ENCODE results near the gene ALX1.
"Not testable (repeated sequence)": the region's sequence is repeated elsewhere in the genome, so short reads cannot be mapped to it uniquely, and the experiment has no call there.

ALX1 gene

DNA sequence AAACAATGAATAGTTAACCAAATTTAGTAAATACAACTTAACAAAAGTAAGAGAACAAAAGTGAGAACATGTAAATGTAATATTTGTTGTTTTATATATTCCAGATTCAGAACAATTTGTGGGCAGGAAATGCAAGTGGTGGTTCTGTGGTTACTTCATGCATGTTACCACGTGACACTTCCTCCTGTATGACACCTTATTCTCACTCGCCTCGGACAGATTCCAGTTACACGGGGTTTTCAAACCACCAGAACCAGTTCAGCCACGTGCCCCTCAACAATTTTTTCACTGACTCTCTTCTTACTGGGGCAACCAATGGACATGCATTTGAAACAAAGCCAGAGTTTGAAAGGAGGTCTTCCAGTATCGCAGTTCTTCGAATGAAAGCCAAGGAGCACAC, 21.0 kb downstream of the ALX1 start:
- no peak for DNase-seq

DNA sequence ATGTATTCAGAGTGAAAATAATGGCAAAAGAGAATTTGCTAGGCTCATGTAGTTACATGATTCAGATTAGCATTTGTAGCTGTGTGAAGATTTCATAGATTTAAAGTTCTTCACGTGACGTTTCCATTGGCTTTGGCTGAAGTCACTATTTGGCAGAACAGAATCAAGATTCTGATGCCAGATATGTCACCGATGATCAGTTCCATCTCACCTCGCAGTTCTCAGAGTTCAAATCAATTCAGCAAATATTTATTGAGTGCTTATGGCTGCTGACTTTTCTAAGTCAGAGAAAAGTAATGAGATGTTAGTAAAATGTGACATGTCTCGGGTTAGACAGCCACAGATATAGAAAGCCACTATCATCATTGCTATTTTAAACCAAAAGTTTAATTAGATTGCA, 28.4 kb downstream of the ALX1 start:
- DNase-seq, result no peak

DNA sequence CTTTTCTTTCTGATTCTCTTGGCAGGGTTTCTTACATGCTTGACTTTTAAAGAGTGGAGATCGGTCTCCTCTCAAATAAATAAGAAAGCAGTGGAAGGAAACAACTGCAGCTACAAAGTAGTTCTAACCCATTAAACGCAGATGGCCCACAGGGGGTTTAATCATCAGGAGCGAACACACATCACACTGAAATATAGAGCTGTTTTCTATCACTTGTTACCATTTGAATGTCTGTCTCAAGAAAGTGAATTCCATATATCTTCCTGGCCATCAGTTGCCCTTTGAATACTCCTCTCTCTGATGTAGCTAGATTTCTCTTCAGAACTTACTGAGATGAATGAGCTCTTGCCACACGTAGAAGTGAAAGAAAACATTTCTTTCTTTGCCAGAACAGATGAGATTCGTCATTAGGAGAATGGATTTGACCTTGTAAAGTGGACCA, 29.1 kb downstream of the ALX1 start:
- no peak for DNase-seq

DNA sequence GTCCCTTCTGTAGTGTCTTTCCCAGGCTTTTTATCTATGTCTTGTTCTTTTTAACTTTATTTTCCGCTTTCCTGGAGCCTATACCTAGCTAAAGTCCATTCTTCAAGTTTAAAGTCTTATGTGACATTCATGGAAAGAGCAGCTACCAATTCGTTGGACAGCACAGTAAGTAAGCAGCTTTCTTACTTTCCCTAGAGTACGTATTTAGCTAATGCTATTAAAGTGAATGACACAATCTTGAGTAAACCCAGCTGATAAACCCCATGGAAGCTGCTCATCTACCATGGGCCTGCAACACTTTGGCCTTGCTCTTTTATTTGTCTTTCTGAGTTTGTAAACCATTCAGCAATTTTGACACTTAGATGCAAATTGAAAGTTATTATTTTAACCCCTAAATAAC, 30.0 kb downstream of the ALX1 start:
- DNase-seq, result no peak

DNA sequence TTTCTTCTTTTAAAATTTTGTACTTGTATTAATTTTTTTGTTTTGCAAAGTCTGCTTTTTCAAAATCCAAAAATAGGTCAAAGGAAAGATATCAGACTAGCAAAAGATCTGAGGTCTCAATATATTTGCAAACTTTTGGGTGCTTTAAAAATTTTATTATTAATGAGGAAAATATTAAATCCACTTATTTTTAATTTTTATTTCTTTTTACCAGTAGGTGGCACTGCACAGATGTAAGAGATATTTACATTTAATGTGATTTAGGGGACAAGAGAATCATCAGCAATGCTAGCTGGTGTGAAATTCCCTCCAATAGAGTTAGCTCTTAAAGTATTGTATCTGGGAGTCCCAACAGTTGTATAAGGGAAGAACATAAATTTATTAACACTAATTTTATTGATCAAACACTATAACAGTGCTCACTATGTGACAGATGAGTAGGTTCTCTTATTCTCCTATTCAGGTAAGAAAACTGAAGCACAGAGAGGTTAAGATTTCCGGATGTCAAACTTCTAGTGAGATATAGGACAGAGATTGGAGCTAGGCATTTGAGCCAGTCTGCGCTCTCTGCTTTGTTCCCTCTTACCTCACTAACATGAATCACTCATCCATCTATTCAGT, 30.5 kb downstream of the ALX1 start:
- DNase-seq, result peak in 1 of 3 experiments; percentile 45

DNA sequence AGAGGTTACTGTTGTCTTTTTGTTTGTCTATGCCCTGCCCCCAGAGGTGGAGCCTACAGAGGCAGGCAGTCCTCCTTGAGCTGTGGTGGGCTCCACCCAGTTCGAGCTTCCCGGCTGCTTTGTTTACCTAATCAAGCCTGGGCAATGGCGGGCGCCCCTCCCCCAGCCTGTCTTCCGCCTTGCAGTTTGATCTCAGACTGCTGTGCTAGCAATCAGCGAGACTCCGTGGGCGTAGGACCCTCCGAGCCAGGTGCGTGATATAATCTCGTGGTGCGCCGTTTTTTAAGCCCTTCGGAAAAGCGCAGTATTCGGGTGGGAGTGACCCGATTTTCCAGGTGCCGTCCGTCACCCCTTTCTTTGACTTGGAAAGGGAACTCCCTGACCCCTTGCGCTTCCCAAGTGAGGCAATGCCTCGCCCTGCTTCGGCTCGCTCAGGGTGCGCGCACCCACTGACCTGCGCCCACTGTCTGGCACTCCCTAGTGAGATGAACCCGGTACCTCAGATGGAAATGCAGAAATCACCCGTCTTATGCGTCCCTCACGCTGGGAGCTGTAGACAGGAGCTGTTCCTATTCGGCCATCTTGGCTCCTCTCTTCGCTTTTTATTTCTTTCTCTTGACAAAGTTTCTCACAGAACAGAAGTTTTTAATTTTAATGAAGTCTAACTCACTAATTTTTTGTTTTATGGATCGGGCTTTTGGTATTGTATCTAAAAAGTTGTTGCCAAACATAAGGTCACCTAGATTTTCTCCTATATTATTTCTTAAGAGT, 38.0 kb downstream of the ALX1 start:
- not testable (repeated sequence) for DNase-seq

DNA sequence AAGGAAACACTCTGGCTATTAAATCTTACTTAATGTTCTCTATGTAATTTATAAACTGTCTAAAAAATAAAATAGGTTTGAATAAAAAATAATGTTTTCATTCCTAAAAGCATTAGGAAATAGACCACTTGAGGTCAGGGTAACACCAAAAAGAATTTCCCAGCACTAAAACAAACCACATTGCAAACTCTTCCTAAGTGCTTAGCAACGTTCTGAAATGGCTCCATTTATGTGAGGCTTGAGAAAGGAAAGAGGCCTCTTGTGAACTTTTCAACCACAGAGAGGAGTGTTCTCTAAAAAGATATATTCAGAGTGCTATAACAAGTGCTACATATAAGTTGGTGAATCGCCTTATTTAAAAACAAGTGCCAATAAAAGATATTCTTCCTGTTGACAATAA, 42.7 kb downstream of the ALX1 start:
- peak in 1 of 3 experiments; percentile 67 for DNase-seq

DNA sequence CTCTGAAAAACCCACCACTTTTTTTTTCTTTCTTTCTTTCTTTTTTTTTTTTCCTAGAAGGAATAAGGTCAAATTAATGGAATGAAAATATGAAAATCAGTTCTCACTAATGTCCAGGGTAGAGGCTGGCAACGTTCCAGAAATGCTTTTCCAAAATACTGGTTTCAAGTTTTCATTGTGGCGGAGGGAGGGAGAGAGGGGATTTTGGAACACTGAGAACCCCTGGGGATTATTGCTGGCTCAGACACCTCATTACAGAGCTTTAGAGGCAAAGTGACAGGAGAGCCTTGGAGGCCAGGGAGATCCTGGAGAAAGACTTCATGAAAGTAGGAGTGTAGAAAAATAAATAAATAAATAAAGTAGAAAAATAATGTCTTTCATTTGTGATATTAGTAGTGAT, 45.4 kb downstream of the ALX1 start:
- peak in 2 of 3 experiments; percentile 19 to 67 for DNase-seq

DNA sequence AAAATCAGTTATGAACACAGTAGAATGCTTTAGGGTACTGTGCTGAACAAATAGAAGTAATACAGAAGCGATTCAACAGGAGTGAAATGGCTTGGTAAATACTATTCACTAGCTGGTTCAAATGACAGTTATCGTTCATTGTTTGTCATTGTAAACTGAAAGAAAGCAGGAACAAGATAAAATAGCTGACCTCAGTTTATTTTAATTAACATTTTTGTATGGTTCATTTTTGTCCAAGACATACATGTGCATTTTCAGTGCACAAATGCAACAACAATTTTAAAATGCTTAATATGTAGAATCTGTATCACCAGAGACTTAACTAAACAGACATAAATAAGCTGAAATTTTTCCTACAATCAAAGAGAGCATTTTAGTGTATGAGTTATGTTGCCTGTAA, 49.9 kb downstream of the ALX1 start:
- peak in 1 of 3 experiments; percentile 65 for DNase-seq

DNA sequence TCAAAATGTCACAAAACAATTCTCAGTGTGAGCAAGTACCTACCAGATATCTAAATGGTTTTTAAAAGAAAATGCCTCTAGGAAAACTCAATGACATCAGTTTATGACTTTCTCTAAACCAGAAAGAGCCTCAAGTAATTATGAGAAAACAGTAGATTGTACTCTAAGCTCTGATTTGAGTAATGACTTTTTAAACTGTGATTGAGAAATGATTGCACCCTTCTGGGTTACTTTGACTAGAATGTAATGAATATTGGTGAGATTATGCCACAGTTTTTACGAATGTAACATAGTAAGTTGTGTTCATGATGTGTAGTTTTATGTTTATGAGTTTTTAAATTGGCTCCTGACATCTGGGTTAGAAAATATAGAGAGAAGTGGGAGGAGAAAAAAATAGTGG, 68.8 kb downstream of the ALX1 start:
- DNase-seq, result no peak

DNA sequence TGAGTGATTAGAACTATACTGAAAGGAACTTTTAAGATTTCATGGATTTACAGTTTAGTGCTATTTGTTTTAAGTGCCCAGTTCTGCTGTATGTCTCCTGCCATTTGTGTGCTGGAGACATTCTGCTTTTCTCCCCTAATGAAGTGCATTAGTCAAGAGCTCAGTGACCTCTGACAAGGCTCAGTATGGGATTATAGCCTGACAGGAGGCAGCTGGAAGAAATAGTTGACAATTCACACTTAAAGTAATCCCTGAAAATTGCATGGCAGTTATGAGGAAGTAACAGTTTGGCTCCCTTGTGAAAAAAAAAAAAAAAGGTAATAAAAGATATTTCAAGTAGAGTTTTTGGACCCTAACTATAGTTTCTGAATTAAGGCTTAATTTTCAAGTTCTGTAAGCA, 70.3 kb downstream of the ALX1 start:
- DNase-seq, result peak in 1 of 3 experiments; percentile 30

Measured in NCI-H1417 (cell line).